Astrocyte (in vitro differentiated cells and primary cell): ENCODE measurements around the gene NHLRC2.

Experiments used
- CTCF ChIP-seq: IDR thresholded peaks from 2 replicates; pipeline ENCODE4 v1.5.1; 2011; ENCODE audit warnings: low read depth, mild to moderate bottlenecking, inconsistent platforms, low read length, moderate library complexity; ENCODE audit not compliant: insufficient read depth
- EZH2 ChIP-seq: IDR thresholded peaks from 2 replicates; pipeline ENCODE4 v1.6.1; 2012; ENCODE audit warnings: mild to moderate bottlenecking, low read length, inconsistent platforms; ENCODE audit not compliant: insufficient read depth

GRCh38 chr10:113930482-113931057 is 76.1 kb downstream of the NHLRC2 start:
- TF ChIP-seq CTCF (no peak), EZH2 (no peak)
